HFFc6 (cell line): ENCODE results near the gene RAD23B. TPM values are rescaled to one million over a fixed set of nuclear protein-coding genes. Genes with fewer than 3 reads are reported as not detected.

ENCODE experiments used
- DNase-seq: peaks from one replicate; pipeline ENCODE4 v3.0.0-alpha.2; 2018
- H3K27ac Mint-ChIP-seq: 2 replicates; pipeline ENCODE4 v1.8.0; 2020; ENCODE audit warnings: mild to moderate bottlenecking, mixed read lengths
- H3K27me3 Mint-ChIP-seq: 2 replicates; pipeline ENCODE4 v1.8.0; 2021; ENCODE audit warnings: mild to moderate bottlenecking, moderate library complexity, mixed read lengths; ENCODE audit not compliant: insufficient read depth
- H3K36me3 Mint-ChIP-seq: 2 replicates; pipeline ENCODE4 v1.8.0; 2021; ENCODE audit warnings: low read depth, mixed read lengths
- H3K4me1 Mint-ChIP-seq: 2 replicates; pipeline ENCODE4 v1.8.0; 2020; ENCODE audit warnings: low read depth, mixed read lengths
- H3K4me3 Mint-ChIP-seq: 2 replicates; pipeline ENCODE4 v1.8.0; 2020; ENCODE audit warnings: mild to moderate bottlenecking, moderate library complexity, mixed read lengths
- H3K9me3 Mint-ChIP-seq: 2 replicates; pipeline ENCODE4 v1.8.0; 2020; ENCODE audit warnings: mild to moderate bottlenecking, mixed read lengths
- CTCF ChIP-seq: fragments of 200-600 bp; sonication (generic); IDR thresholded peaks from 2 replicates; pipeline ENCODE4 v1.5.0; 2021; ENCODE audit warnings: antibody characterized with exemption, mild to moderate bottlenecking
- total RNA-seq, 6 experiments: library from RNA; stranded (reverse); fragmentation: NEBNext Ultra II Directional; extraction: Animal tissue kit (Norgen Biotek cat#: 25700); gene quantifications; 2 replicates in 1 of 6; 3 replicates in 5 of 6; pipeline ENCODE4 v1.2.3, GENCODE V29; 2021

RAD23B gene
- total RNA-seq, 6 experiments from 2014 or later, result 196 to 222 (median 204) TPM

DNA sequence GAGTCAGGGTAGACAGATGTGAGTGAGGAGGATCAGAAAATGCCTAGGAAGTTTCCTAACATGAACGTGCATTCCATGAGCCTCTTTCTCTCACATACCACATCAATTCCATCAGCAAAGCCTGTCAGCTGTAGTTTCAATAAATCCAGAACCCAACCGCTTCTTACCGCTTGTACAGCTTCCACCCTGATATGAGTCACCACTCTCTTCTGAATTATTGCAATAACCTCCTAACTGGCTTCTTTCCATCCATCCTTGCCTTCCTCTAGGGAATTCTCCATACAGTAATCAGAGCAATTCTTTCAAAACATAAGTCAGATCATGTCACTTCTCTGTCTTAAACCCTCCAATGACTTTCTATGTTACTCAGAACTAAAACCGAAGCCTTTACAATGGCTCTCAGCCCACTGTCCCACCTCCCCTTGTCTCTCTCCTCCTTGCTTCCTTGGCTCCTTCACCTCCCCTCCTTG is 8.1 kb upstream of the RAD23B start:
- no peaks in the 10 kb centered on the region for H3K36me3 Mint-ChIP-seq
- peak; percentile 97 for DNase-seq
- no peaks in the 10 kb centered on the region for H3K9me3 Mint-ChIP-seq
- H3K4me1 Mint-ChIP-seq, result peaks cover 55% of the 10 kb centered on the region
- H3K4me3 Mint-ChIP-seq, result peak overlapping the region; percentile 28; the same call in 1 of the 2 replicates
- no peak for TF ChIP-seq CTCF
- H3K27ac Mint-ChIP-seq, result peak overlapping the region; percentile 68
- H3K27me3 Mint-ChIP-seq, result no peaks in the 10 kb centered on the region; the same call in 1 of the 2 replicates

- Mint-ChIP-seq H3K27ac (peak overlapping the region; percentile 68), H3K4me1 (peaks cover 53% of the 10 kb centered on the region), H3K4me3 (peak overlapping the region; percentile 28; the same call in 1 of the 2 replicates), H3K9me3 (no peaks in the 10 kb centered on the region), H3K27me3 (no peaks in the 10 kb centered on the region; the same call in 1 of the 2 replicates), H3K36me3 (no peaks in the 10 kb centered on the region)
- no peak for DNase-seq
- TF ChIP-seq CTCF, result no peak
Observed at GRCh38 chr9:107275530-107275929, 7.5 kb upstream of the RAD23B start.

GRCh38 chr9:107276966-107277710 is 5.9 kb upstream of the RAD23B start:
- H3K27ac Mint-ChIP-seq, result peak overlapping the region; percentile 53
- peaks cover 64% of the 10 kb centered on the region for H3K4me1 Mint-ChIP-seq
- H3K4me3 Mint-ChIP-seq, result no peak overlapping the region
- no peaks in the 10 kb centered on the region; the same call in 1 of the 2 replicates for H3K27me3 Mint-ChIP-seq
- DNase-seq, result peak; percentile 51
- H3K9me3 Mint-ChIP-seq, result no peaks in the 10 kb centered on the region
- H3K36me3 Mint-ChIP-seq, result no peaks in the 10 kb centered on the region
- no peak for TF ChIP-seq CTCF

GRCh38 chr9:107277801-107278200 is 5.3 kb upstream of the RAD23B start:
- DNase-seq, result no peak
- no peak for TF ChIP-seq CTCF
- Mint-ChIP-seq H3K9me3 (no peaks in the 10 kb centered on the region), H3K4me1 (peaks cover 68% of the 10 kb centered on the region), H3K36me3 (no peaks in the 10 kb centered on the region), H3K27me3 (no peaks in the 10 kb centered on the region; the same call in 1 of the 2 replicates), H3K4me3 (no peak overlapping the region), H3K27ac (no peak overlapping the region)

DNA sequence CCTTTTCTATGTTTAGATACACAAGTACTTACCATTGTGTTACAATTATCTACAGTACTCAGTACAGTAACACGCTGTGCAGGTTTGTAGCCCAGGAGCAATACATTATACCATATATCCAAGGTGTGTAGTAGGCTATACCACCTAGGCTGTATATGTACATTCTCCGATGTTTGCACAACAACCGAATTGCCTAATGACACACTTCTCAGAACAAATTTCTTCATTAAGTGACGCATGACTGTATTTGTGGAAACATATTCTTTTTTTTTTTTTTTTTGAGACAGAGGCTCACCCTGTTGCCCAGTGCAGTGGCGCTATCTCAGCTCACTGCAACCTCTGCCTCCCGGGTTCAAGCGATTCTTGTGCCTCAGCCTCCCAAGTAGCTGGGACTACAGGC is 4.0 kb upstream of the RAD23B start:
- DNase-seq, result no peak
- H3K27ac Mint-ChIP-seq, result no peak overlapping the region
- H3K4me3 Mint-ChIP-seq, result no peak overlapping the region
- peaks cover 3% of the 10 kb centered on the region for H3K36me3 Mint-ChIP-seq
- H3K9me3 Mint-ChIP-seq, result no peaks in the 10 kb centered on the region
- H3K4me1 Mint-ChIP-seq, result peaks cover 59% of the 10 kb centered on the region
- TF ChIP-seq CTCF, result no peak
- H3K27me3 Mint-ChIP-seq, result peaks cover 3% of the 10 kb centered on the region
